ENCODE measurements around the gene NFKBIE.

NFKBIE gene

DNA sequence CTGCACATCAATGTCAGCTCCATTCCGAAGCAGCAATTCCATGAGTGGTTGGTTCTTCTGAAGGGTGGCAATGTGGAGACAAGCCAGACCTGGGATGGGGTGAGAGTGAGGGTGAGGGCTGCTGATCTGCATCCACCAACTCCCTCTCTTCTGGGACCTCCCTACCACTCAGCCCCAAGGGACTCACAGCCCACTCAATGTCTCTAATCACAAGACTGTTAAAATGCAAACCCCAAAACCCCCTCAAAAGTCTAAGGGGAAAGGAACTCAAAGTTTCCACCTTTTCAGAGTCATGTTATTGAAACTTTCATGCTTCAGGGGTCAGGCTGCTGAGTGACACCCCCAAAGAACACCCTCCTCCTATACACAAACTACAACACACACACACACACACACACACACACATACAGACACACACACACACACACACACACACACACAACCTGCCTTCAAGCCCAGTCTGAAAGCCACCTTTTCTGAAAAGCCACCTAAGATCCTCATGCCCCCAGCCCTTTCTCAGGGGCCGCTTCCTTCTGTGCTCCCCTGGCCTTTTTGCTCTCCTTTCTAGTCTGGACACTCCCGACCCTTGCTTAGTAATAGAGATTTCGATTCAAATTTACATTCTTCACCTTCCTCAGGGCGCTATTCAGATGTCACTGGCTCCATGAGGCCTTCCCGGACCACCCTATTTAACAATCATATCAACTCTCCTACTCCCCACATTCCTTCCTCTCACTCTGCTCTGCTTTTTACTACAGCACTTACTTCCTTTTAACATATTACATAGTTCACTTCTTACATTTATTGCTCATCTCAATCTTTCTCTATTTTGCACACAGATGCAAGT lies 4.7 kb downstream of the NFKBIE start:
- no peak overlapping the region for H3K9ac ChIP-seq (ENCODE audit: low read length in 5 of 5)
- H3K27me3 ChIP-seq (ENCODE audit: control insufficient read depth in 5 of 5, insufficient read depth in 4 of 5, low read length in 5 of 5) = no peaks in the 10 kb centered on the region
- peaks cover 0 to 33% (median 21%) of the 10 kb centered on the region in 5 donors for H3K36me3 ChIP-seq (ENCODE audit: control insufficient read depth in 5 of 5, insufficient read depth in 5 of 5, low read length in 5 of 5)
- H3K9me3 ChIP-seq (ENCODE audit: control insufficient read depth in 5 of 5, low read length in 5 of 5) = no peaks in the 10 kb centered on the region
- H3K27ac ChIP-seq (ENCODE audit: low read depth, low read length) = no peak overlapping the region
- H3K4me1 ChIP-seq (ENCODE audit: control insufficient read depth in 5 of 5, insufficient read depth in 5 of 5, low read length in 5 of 5) = peaks cover 15 to 54% (median 51%) of the 10 kb centered on the region in 5 donors
- H3K4me3 ChIP-seq (ENCODE audit: low read depth in 1 of 5, low read length in 5 of 5) = no peak overlapping the region

DNA sequence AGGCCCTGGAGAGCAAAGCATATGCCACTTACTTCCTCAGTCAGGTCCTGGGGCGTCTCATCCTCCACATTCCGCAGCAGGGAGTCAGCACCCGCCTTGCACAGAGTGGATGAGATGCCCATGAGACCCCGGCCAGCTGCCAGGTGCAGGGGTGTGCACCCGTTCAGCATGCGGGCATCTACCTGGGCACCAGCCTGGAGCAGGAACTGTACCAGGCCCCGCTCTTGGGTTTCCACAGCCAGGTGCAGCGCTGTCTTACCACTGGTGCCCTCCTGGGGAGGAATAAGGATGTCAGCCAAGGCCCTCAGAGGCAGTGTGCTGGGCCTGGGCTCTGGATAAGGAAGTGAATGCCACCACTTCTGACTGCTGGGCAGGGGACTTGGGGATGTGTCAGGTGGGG lies 5.3 kb downstream of the NFKBIE start:
- no peaks in the 10 kb centered on the region for H3K9me3 ChIP-seq (ENCODE audit: control insufficient read depth in 5 of 5, low read length in 5 of 5)
- peaks cover 0 to 39% (median 28%) of the 10 kb centered on the region in 5 donors for H3K36me3 ChIP-seq (ENCODE audit: control insufficient read depth in 5 of 5, insufficient read depth in 5 of 5, low read length in 5 of 5)
- peaks cover 15 to 53% (median 49%) of the 10 kb centered on the region in 5 donors for H3K4me1 ChIP-seq (ENCODE audit: control insufficient read depth in 5 of 5, insufficient read depth in 5 of 5, low read length in 5 of 5)
- no peak overlapping the region for H3K4me3 ChIP-seq (ENCODE audit: low read depth in 1 of 5, low read length in 5 of 5)
- no peak overlapping the region for H3K27ac ChIP-seq (ENCODE audit: low read depth, low read length)
- no peaks in the 10 kb centered on the region for H3K27me3 ChIP-seq (ENCODE audit: control insufficient read depth in 5 of 5, insufficient read depth in 4 of 5, low read length in 5 of 5)
- no peak overlapping the region for H3K9ac ChIP-seq (ENCODE audit: low read length in 5 of 5)

DNA sequence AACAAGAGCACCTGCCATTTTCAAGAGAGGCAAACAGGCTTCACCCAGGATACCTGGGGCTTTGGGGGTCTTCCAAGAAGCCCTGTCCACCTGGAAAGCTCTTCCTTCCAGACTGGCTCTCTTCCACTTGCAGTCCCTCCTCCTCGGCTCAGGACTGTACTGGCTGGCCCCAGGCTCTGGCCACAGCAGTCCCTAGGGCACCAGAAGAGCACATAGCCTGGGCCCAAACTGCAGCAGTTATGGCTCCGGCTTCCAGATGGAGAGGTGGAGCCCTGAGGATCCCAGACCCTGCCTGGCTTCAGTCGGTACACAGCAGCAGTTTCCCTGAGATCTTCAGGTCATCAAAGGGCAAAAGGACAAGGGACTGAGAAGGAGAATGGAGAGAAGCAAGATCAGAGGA lies 6.4 kb downstream of the NFKBIE start:
- Histone ChIP-seq H3K9ac (ENCODE audit: low read length in 5 of 5) (no peak overlapping the region), H3K27ac (ENCODE audit: low read depth, low read length) (no peak overlapping the region), H3K4me3 (ENCODE audit: low read depth in 1 of 5, low read length in 5 of 5) (no peak overlapping the region), H3K36me3 (ENCODE audit: control insufficient read depth in 5 of 5, insufficient read depth in 5 of 5, low read length in 5 of 5) (peaks cover 0 to 50% (median 38%) of the 10 kb centered on the region in 5 donors), H3K9me3 (ENCODE audit: control insufficient read depth in 5 of 5, low read length in 5 of 5) (no peaks in the 10 kb centered on the region), H3K4me1 (ENCODE audit: control insufficient read depth in 5 of 5, insufficient read depth in 5 of 5, low read length in 5 of 5) (peaks cover 9 to 42% (median 38%) of the 10 kb centered on the region in 5 donors), H3K27me3 (ENCODE audit: control insufficient read depth in 5 of 5, insufficient read depth in 4 of 5, low read length in 5 of 5) (no peaks in the 10 kb centered on the region)

DNA sequence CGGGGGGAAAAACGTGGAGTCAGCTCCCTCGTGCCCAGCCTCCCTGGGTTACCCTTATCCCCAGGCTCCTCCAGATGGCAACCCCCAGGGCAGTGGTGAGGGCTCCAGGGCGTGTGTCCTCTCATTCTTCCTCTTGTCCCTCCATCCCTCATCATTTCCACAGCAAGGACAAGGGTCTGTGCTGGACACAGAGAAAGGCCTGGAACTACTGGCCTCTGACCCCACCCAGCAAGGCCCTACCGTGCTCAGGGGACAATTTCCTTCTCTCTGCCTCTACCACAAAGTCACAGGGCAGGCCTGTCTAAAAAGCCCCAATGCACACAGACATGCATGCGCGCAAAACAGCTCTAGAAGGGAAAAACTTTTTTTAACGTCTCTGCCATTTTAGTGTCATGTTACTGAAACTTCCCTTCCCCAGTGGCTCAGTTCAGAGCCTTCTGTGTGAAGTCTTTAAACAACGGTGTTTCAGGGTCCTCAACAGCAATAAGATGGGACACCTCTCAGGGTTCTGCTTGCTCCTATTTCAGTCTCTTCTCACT lies 7.0 kb downstream of the NFKBIE start:
- Histone ChIP-seq H3K9ac (ENCODE audit: low read length in 5 of 5) (peak overlapping the region in 1 of 5 donors; percentile 79), H3K9me3 (ENCODE audit: control insufficient read depth in 5 of 5, low read length in 5 of 5) (no peaks in the 10 kb centered on the region), H3K27me3 (ENCODE audit: control insufficient read depth in 5 of 5, insufficient read depth in 4 of 5, low read length in 5 of 5) (no peaks in the 10 kb centered on the region), H3K36me3 (ENCODE audit: control insufficient read depth in 5 of 5, insufficient read depth in 5 of 5, low read length in 5 of 5) (peaks cover 3 to 55% (median 44%) of the 10 kb centered on the region in 5 donors), H3K4me1 (ENCODE audit: control insufficient read depth in 5 of 5, insufficient read depth in 5 of 5, low read length in 5 of 5) (peaks cover 7 to 37% (median 33%) of the 10 kb centered on the region in 5 donors), H3K27ac (ENCODE audit: low read depth, low read length) (peak overlapping the region; percentile 44), H3K4me3 (ENCODE audit: low read depth in 1 of 5, low read length in 5 of 5) (peak overlapping the region in 1 of 5 donors; percentile 73)

DNA sequence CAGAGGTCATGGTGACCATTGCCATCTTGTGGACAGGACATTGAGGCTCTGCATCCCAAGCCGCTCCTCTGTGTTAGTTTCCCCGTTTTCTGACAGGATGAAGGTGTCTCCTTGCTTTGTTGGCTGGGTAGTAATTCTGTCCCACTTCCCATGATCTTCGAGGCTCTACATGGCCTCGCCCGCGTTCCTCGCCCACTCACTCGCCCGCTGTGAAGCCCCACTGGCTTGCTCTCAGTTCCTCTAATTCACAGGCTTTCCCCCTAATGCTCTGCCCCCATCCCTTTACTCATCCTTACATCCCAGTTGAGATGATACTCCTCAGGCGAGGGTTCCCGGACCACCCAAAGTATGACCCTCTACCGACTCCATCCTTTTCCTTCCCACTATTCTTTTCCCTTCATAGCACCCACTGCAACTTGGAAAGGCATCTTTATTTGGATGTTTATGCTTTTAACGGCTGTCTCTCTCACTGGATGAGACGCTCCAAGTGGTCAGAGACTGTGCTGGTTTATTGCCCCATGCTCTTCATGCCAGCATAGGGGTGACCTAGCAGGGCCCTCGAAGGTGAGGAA lies 7.5 kb downstream of the NFKBIE start:
- Histone ChIP-seq H3K9me3 (ENCODE audit: control insufficient read depth in 5 of 5, low read length in 5 of 5) (no peaks in the 10 kb centered on the region), H3K36me3 (ENCODE audit: control insufficient read depth in 5 of 5, insufficient read depth in 5 of 5, low read length in 5 of 5) (peaks cover 3 to 61% (median 49%) of the 10 kb centered on the region in 5 donors), H3K4me1 (ENCODE audit: control insufficient read depth in 5 of 5, insufficient read depth in 5 of 5, low read length in 5 of 5) (peaks cover 7 to 31% (median 28%) of the 10 kb centered on the region in 5 donors)

DNA sequence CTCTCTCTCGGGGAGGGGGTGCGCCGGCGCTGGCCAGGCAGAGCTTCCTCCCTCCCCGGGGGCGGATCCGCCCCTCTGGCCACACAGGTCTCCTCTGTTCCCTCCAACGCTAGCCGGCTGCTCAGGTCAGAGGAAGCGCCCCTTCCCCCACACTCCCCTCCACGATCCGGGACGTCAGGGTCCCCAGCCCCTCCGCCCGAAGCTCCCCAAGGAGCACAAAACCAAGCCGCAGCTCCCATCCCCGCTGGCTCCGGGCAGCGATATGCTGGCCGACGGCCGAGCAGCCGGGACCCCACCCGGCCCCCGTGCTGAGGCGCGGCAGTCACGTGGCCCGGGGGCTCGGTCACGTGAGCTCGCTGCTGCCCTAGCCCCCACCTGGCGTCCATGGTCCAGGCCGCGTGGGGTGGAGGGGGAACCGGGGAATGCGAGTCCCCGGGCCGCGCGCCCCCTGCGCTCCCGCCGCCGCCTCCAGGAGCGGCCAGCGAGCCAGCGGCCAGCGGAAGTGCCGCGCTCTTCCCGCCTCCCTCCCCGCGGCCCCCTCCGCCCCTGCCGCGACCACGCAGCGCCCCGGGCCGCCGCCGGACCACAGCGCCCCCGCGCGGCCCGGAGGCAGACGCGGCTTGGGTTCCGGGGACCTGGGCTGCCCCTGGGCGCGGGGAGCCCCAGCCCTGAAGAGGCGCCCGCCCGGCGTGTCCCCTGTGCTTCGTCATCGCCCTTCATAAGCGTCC lies 8.2 kb downstream of the NFKBIE start, which contains the start of gene SLC35B2:
Gene SLC35B2, minus strand, starts transcription at position 504 of the 728 bp plus-strand sequence. Its CDS starts 118 bp downstream, at position 386.
- H3K36me3 ChIP-seq (ENCODE audit: control insufficient read depth in 5 of 5, insufficient read depth in 5 of 5, low read length in 5 of 5) = peaks cover 4 to 64% (median 54%) of the 10 kb centered on the region in 5 donors

More for the DNA sequence above, 7.5 kb downstream of the NFKBIE start:
- no peaks in the 10 kb centered on the region for H3K27me3 ChIP-seq (ENCODE audit: control insufficient read depth in 5 of 5, insufficient read depth in 4 of 5, low read length in 5 of 5)
- peak overlapping the region in 4 of 5 donors; percentile 49 to 79 (median 65) for H3K9ac ChIP-seq (ENCODE audit: low read length in 5 of 5)
- peak overlapping the region; percentile 47 to 78 (median 73) for H3K4me3 ChIP-seq (ENCODE audit: low read depth in 1 of 5, low read length in 5 of 5)
- peak overlapping the region; percentile 44 for H3K27ac ChIP-seq (ENCODE audit: low read depth, low read length)

DNA sequence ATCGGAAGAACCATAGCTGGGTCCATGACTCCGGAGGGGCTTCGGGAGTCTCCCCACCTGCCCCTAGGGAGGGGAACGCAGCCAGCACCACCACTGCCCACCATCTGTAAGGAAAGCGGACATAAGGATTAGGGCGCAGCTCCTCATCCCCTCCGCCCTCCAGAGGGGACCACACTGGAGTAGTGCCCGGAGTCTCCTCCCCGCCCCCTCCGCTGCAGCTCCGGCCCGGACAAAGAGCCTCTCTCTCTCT lies 8.7 kb downstream of the NFKBIE start:
- peaks cover 7 to 64% (median 55%) of the 10 kb centered on the region in 5 donors for H3K36me3 ChIP-seq (ENCODE audit: control insufficient read depth in 5 of 5, insufficient read depth in 5 of 5, low read length in 5 of 5)
- peak overlapping the region; percentile 84 for H3K27ac ChIP-seq (ENCODE audit: low read depth, low read length)
- H3K27me3 ChIP-seq (ENCODE audit: control insufficient read depth in 5 of 5, insufficient read depth in 4 of 5, low read length in 5 of 5) = no peaks in the 10 kb centered on the region
- H3K4me1 ChIP-seq (ENCODE audit: control insufficient read depth in 5 of 5, insufficient read depth in 5 of 5, low read length in 5 of 5) = peaks cover 7 to 27% (median 21%) of the 10 kb centered on the region in 5 donors
- H3K9me3 ChIP-seq (ENCODE audit: control insufficient read depth in 5 of 5, low read length in 5 of 5) = no peaks in the 10 kb centered on the region
- peak overlapping the region; percentile 38 to 87 (median 76) for H3K9ac ChIP-seq (ENCODE audit: low read length in 5 of 5)
- peak overlapping the region; percentile 68 to 84 (median 76) for H3K4me3 ChIP-seq (ENCODE audit: low read depth in 1 of 5, low read length in 5 of 5)

More for the DNA sequence above, 8.2 kb downstream of the NFKBIE start, which contains the start of gene SLC35B2:
- H3K9ac ChIP-seq (ENCODE audit: low read length in 5 of 5) = peak within 1 kb of the TSS; percentile 38 to 87 (median 76)
- no peaks in the 10 kb centered on the region for H3K9me3 ChIP-seq (ENCODE audit: control insufficient read depth in 5 of 5, low read length in 5 of 5)
- peak within 1 kb of the TSS; percentile 68 to 84 (median 76) for H3K4me3 ChIP-seq (ENCODE audit: low read depth in 1 of 5, low read length in 5 of 5)
- no peaks in the 10 kb centered on the region for H3K27me3 ChIP-seq (ENCODE audit: control insufficient read depth in 5 of 5, insufficient read depth in 4 of 5, low read length in 5 of 5)
- peaks cover 7 to 25% (median 23%) of the 10 kb centered on the region in 5 donors for H3K4me1 ChIP-seq (ENCODE audit: control insufficient read depth in 5 of 5, insufficient read depth in 5 of 5, low read length in 5 of 5)
- peak within 1 kb of the TSS; percentile 84 for H3K27ac ChIP-seq (ENCODE audit: low read depth, low read length)

DNA sequence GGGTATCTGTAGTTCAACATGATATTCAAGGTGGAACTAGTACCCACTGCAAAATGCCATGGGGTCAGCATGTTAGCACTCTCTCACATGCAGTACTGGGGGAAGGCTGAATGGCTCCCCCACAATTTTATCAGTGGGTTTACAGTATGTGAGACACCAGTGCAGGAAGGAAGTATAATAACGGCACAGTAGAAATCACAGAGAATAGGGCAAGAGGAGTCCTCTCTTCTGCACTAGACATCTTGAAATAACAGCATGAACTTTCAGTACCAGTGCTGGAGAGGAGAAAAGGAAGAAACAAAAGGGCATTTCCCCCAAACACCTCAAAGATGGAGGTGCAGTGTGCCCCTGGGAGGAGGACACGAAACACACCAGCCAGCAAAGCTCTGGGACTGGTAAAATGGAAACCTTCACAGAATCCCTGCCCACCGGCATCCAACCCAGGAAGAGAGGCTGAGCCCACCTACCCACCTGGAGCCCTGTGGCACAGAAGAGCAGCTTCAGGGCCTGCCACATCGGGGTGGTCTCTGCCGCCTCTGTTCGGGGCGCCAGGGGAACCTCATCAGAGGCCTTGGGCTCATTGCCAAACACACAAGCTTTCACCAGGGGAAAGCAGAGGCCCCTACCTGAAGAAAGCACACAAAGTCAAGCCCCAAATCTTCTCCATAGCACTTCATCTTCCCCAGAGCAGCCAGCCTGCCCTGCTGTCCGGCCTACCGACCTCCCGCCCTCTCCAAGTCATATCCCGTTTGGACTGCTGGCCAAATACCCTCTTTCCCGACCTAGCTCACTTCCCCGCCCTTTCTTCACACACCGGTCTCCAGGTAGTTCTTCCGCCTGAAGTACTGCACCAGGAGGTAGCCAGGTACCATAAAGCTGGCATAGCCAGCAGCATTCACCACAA lies 9.2 kb downstream of the NFKBIE start:
- no peaks in the 10 kb centered on the region for H3K9me3 ChIP-seq (ENCODE audit: control insufficient read depth in 5 of 5, low read length in 5 of 5)
- peak overlapping the region; percentile 68 to 84 (median 76) for H3K4me3 ChIP-seq (ENCODE audit: low read depth in 1 of 5, low read length in 5 of 5)
- H3K27ac ChIP-seq (ENCODE audit: low read depth, low read length) = peak overlapping the region; percentile 84
- peak overlapping the region; percentile 38 to 87 (median 76) for H3K9ac ChIP-seq (ENCODE audit: low read length in 5 of 5)
- no peaks in the 10 kb centered on the region for H3K27me3 ChIP-seq (ENCODE audit: control insufficient read depth in 5 of 5, insufficient read depth in 4 of 5, low read length in 5 of 5)
- peaks cover 7 to 27% (median 21%) of the 10 kb centered on the region in 5 donors for H3K4me1 ChIP-seq (ENCODE audit: control insufficient read depth in 5 of 5, insufficient read depth in 5 of 5, low read length in 5 of 5)
- peaks cover 10 to 66% (median 59%) of the 10 kb centered on the region in 5 donors for H3K36me3 ChIP-seq (ENCODE audit: control insufficient read depth in 5 of 5, insufficient read depth in 5 of 5, low read length in 5 of 5)

All from subcutaneous abdominal adipose tissue (tissue), 5 donors.